Gastrocnemius medialis (tissue), 4 donors: ENCODE measurements around the gene KIF18B.

Experiments used
- CTCF ChIP-seq, 5 experiments: fragments of 450-650 bp in 3 of 5; fragments of 200-600 bp in 2 of 5; sonication (generic) in 2 of 5; IDR thresholded peaks in 4 of 5; conservative IDR thresholded peaks in 1 of 5; 1 replicate in 4 of 5; 2 replicates in 1 of 5; pipeline ENCODE4 v1.5.1; 2016 to 2019; ENCODE audit warnings: antibody characterized with exemption in 5 of 5, mild to moderate bottlenecking in 3 of 5, moderate library complexity in 3 of 5
- POLR2A ChIP-seq, 2 donors: fragments of 450-650 bp; IDR thresholded peaks; one replicate each; pipeline ENCODE4 v1.6.1; 2017; ENCODE audit warnings: antibody characterized with exemption in 2 of 2, mild to moderate bottlenecking in 2 of 2, moderate library complexity in 2 of 2

GRCh38 chr17:44904001-44904984 lies 43.3 kb downstream of the KIF18B start:
- no peak for TF ChIP-seq POLR2A (IDR thresholded peaks at IDR 0.05)
- TF ChIP-seq CTCF (IDR thresholded peaks at IDR 0.05 in 4 of 5, conservative IDR thresholded peaks at IDR 0.05 in 1 of 5): no peak
